Measurements from ENCODE around the gene ACR. TPM values are rescaled to one million over a fixed set of nuclear protein-coding genes. Genes with fewer than 3 reads are reported as not detected.

ACR gene
- total RNA-seq, 1 experiment from 2014 or later, result not detected

DNA sequence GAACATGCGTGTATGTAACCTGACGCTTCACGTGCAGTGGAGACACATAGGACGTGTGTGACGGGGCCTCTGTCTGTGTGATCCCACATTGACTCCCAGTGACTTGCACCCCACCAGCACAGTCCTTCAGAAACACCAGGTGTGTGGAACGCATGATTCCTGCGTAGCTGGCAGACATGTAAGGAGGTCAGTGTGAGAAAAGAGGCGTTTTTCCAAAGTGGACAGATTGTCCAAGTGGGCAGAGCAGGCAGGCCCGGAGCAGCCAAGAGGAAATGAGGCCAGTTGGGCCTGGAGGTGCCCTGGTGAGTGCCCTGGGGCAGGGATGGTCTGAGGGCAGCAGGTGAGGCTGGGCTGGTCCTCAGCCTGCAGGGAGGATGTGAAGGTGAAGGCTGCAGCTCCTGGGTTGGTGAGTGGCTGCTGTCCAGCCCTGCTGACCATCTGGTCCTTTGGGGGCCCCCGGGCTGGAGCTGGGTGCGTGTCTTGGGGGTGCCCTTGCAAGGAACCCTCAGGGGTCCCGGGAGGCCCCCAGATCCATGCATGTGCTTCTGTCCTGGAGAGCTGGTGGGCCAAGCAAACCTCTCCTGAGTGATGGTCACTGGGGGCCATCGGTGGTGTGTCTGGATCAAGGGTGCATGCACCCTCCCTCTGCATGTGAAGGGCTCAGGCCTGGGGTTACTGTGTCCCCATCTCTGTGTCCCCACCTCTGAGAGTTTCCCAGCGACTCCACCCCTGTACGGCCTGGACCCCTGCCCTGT, 38.8 kb upstream of the ACR start:
- Histone ChIP-seq H3K36me3 (no peaks in the 10 kb centered on the region), H3K27me3 (replicated peaks) (peaks cover 21% of the 10 kb centered on the region), H3K4me1 (replicated peaks) (peaks cover 5% of the 10 kb centered on the region), H3K4me3 (no peak overlapping the region), H3K9me3 (replicated peaks) (no peaks in the 10 kb centered on the region), H3K27ac (no peak overlapping the region)
- DNase-seq (ENCODE audit: low read depth in 1 of 2, low spot score in 2 of 2), result no peak

DNA sequence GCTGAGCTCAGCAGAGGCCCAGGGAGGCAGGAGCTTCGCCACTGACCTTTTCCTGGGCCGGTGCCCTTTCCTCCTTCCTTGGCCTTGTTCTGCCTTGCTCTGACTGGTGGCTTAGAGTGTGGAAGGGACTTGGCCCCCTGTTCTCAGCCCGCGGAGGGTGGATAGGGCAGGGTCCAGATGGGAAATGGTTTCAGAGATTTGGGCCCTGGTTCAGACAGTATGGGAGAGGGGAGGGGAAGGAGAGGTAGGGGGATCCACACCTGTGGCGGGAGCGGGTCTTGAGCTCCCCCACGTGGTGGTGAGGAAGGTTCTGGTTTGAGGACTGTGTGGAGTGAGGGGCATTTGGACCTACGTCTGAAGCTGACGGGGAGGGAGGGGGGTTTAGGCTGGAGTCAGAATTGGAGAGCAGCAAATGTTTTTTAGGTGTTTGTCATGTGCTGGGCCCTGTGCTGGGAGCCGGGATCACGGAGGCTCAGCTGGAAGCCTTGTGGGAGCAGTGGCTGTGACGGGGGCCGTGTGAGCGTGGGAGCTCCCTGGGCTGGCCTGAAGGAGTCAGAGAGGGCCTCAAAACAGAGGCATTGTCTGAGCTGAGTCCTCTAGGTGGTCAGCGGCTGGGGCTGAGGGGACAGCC, 38.1 kb upstream of the ACR start:
- no peaks in the 10 kb centered on the region for H3K9me3 ChIP-seq (replicated peaks)

DNA sequence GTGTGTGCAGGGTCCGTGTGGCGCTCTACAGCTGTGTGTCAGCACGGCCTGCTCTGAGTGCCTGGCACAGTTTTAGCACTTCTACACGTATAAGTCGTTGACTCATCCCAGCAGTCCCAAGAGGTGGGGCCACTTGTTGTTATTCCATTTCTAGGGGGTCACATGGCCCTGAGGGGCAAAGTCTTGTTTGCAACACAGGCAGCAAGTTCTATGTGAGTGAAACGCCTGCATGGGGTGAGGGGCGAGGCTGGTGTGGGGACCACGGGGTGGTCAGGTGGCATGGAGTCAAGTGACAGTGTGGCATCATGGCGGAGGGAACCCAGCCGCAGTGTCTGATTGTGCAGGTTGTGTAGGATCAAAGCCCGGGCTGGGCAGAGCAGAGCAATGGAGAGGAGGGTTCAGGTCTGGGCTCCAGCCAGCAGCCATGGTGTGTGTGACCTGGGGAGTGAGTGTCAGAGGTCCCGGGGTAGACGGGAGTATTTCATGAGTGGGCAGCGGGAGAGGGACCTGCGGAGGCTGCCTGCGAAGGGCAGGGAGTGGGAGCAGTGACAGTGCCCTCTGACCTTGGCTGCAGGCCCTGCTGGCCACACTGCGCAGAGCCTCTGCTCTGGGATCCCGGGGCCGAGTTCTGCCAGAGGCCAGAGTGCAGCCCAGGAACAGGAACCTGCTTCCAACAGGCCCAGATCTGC, 37.5 kb upstream of the ACR start:
- no peak overlapping the region for H3K4me3 ChIP-seq
- H3K9me3 ChIP-seq (replicated peaks), result no peaks in the 10 kb centered on the region
- H3K27ac ChIP-seq, result no peak overlapping the region
- peaks cover 5% of the 10 kb centered on the region for H3K4me1 ChIP-seq (replicated peaks)
- no peaks in the 10 kb centered on the region for H3K36me3 ChIP-seq
- no peak for DNase-seq (ENCODE audit: low read depth in 1 of 2, low spot score in 2 of 2)
- H3K27me3 ChIP-seq (replicated peaks), result peaks cover 15% of the 10 kb centered on the region

More for the DNA sequence above, 38.1 kb upstream of the ACR start:
- Histone ChIP-seq H3K27me3 (replicated peaks) (peaks cover 15% of the 10 kb centered on the region), H3K36me3 (no peaks in the 10 kb centered on the region), H3K4me1 (replicated peaks) (peaks cover 5% of the 10 kb centered on the region), H3K4me3 (no peak overlapping the region), H3K27ac (no peak overlapping the region)
- DNase-seq (ENCODE audit: low read depth in 1 of 2, low spot score in 2 of 2), result no peak

- Histone ChIP-seq H3K4me3 (no peak overlapping the region), H3K4me1 (replicated peaks) (peaks cover 5% of the 10 kb centered on the region), H3K27ac (no peak overlapping the region), H3K27me3 (replicated peaks) (peaks cover 15% of the 10 kb centered on the region), H3K9me3 (replicated peaks) (no peaks in the 10 kb centered on the region), H3K36me3 (no peaks in the 10 kb centered on the region)
- DNase-seq (ENCODE audit: low read depth in 1 of 2, low spot score in 2 of 2), result no peak
Observed at GRCh38 chr22:50701076-50701419, 37.0 kb upstream of the ACR start.

DNA sequence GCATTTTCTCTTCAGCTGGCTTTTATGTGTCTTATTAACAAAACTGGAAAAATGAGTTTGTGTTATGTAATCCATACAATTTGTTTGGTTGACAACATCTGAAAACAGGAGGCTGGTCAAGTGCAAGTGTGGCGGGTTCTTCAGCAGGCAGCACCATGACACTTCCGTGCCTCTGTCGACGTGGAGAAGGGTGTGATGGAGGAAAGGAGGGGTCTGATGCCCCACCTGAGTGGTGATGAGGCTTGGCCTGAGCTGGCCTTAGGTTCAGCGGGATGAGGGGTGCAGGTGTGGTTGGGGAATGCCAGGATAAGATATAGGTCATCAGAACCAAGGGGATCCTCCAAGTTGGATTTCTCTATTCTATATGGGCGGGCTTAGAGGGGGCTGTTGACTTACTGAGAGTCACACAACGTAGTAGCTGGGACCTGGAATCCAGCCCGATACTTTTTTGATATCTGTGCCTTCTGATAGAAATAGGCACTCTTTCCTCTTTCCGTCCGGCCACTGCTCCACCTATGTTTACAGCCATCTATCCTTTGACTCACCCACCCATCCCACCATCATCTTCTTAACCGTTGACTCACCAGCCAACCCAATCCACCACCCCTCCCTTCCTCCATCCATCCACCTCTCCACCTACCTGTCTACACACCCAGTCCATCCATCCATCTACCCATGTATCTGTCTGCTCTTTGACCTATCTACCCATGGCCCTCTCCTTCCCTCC, 36.4 kb upstream of the ACR start:
- no peak for DNase-seq (ENCODE audit: low read depth in 1 of 2, low spot score in 2 of 2)
- no peak overlapping the region for H3K27ac ChIP-seq
- no peak overlapping the region for H3K4me3 ChIP-seq
- H3K9me3 ChIP-seq (replicated peaks), result no peaks in the 10 kb centered on the region
- peaks cover 5% of the 10 kb centered on the region for H3K4me1 ChIP-seq (replicated peaks)
- peaks cover 11% of the 10 kb centered on the region for H3K27me3 ChIP-seq (replicated peaks)
- no peaks in the 10 kb centered on the region for H3K36me3 ChIP-seq

DNA sequence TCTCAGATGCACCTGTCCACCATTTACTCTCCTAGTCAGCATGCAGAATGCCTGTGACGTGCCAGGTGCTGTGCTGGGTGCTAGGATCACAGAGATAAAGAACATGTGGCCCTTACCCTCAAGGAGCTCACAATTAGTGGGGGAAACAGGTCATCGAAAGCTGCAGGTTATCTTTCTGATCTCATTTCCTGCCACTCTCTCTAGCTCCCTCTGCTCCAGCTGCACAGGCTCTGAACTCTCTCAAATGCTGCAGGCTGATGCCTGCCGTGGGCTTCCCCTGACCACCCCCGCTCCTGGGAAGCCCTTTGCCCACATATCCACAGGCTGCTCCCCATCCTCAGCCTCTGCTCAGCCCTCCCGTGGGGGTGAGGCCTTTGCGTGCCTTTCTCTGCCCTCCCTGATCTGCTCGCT, 35.7 kb upstream of the ACR start:
- DNase-seq (ENCODE audit: low read depth in 1 of 2, low spot score in 2 of 2), result no peak
- H3K36me3 ChIP-seq, result no peaks in the 10 kb centered on the region
- H3K27me3 ChIP-seq (replicated peaks), result peaks cover 6% of the 10 kb centered on the region
- H3K27ac ChIP-seq, result no peak overlapping the region
- H3K9me3 ChIP-seq (replicated peaks), result no peaks in the 10 kb centered on the region
- no peaks in the 10 kb centered on the region for H3K4me1 ChIP-seq (replicated peaks)
- no peak overlapping the region for H3K4me3 ChIP-seq

GRCh38 chr22:50702821-50703725, 34.9 kb upstream of the ACR start:
- Histone ChIP-seq H3K4me1 (replicated peaks) (no peaks in the 10 kb centered on the region), H3K27me3 (replicated peaks) (peaks cover 2% of the 10 kb centered on the region), H3K36me3 (no peaks in the 10 kb centered on the region), H3K4me3 (no peak overlapping the region), H3K9me3 (replicated peaks) (no peaks in the 10 kb centered on the region), H3K27ac (no peak overlapping the region)
- DNase-seq (ENCODE audit: low read depth in 1 of 2, low spot score in 2 of 2), result no peak

- Histone ChIP-seq H3K4me3 (no peak overlapping the region), H3K27me3 (replicated peaks) (no peaks in the 10 kb centered on the region), H3K9me3 (replicated peaks) (no peaks in the 10 kb centered on the region), H3K4me1 (replicated peaks) (no peaks in the 10 kb centered on the region), H3K36me3 (no peaks in the 10 kb centered on the region), H3K27ac (no peak overlapping the region)
- DNase-seq (ENCODE audit: low read depth in 1 of 2, low spot score in 2 of 2), result no peak
Observed at GRCh38 chr22:50703726-50704509, 34.1 kb upstream of the ACR start.

DNA sequence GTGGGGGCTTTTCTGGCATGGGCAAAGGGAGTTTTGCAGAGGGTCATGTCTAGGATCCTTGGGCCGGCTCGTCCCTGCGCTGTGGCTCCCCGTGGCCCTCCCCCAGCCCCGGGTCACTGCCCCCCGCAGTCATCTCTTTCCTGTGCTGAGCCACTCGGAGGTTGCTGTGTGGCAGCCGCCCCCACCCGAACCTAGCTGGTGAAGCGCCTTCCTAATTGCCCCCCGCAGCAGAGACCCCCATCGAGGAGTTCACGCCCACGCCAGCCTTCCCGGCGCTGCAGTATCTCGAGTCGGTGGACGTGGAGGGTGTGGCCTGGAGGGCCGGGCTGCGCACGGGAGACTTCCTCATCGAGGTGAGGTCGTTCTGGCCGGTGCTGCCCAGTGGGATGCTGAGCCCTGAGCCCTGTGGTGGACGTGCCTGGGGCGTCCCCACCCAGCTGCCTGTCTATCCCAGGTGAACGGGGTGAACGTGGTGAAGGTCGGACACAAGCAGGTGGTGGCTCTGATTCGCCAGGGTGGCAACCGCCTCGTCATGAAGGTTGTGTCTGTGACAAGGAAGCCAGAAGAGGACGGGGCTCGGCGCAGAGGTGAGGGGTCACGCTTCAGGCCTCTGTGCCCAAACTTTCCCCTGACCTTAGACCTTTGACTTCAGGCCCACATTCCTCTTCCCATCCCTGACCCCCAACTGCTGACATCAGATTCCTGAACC, 33.3 kb upstream of the ACR start:
- no peaks in the 10 kb centered on the region for H3K27me3 ChIP-seq (replicated peaks)
- no peaks in the 10 kb centered on the region for H3K4me1 ChIP-seq (replicated peaks)
- no peaks in the 10 kb centered on the region for H3K9me3 ChIP-seq (replicated peaks)
- no peak overlapping the region for H3K4me3 ChIP-seq
- DNase-seq (ENCODE audit: low read depth in 1 of 2, low spot score in 2 of 2), result no peak
- H3K36me3 ChIP-seq, result no peaks in the 10 kb centered on the region
- H3K27ac ChIP-seq, result no peak overlapping the region

DNA sequence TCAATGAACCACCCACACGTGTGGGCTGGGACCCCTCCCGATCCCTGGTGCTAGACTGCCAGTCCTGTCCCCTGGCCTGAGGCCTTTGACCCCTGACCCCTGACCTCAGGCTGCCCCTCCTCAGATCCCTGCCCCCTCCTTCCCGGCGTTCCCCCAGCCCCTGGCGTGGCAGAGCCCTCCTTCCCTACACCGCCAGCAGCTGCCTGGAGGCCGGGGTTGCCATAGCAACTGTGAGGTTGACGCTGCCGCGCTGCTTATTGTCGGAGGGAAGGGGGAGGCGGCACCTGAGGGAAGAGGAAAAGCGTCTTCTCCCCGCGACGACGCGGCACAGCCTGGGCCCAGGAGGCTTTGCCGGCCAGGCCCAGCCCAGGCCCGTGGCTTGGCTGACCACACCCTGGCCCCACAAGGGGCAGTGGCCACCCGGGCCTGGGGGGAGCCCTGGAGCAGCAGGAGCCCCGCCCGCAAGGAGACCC, 32.7 kb upstream of the ACR start:
- Histone ChIP-seq H3K36me3 (no peaks in the 10 kb centered on the region), H3K9me3 (replicated peaks) (no peaks in the 10 kb centered on the region), H3K27ac (no peak overlapping the region), H3K27me3 (replicated peaks) (no peaks in the 10 kb centered on the region), H3K4me1 (replicated peaks) (no peaks in the 10 kb centered on the region), H3K4me3 (no peak overlapping the region)
- no peak for DNase-seq (ENCODE audit: low read depth in 1 of 2, low spot score in 2 of 2)

GRCh38 chr22:50705851-50706351, 32.1 kb upstream of the ACR start:
- Histone ChIP-seq H3K4me3 (no peak overlapping the region), H3K27ac (no peak overlapping the region), H3K4me1 (replicated peaks) (no peaks in the 10 kb centered on the region), H3K36me3 (no peaks in the 10 kb centered on the region), H3K27me3 (replicated peaks) (no peaks in the 10 kb centered on the region), H3K9me3 (replicated peaks) (no peaks in the 10 kb centered on the region)
- no peak for DNase-seq (ENCODE audit: low read depth in 1 of 2, low spot score in 2 of 2)

All from SJSA1 (cell line).